GM10266 (cell line): ENCODE measurements around the gene NDUFS7.

Experiments used
- DNase-seq: peaks from one replicate; pipeline ENCODE4 v3.0.0; 2012; ENCODE audit errors: extremely low spot score
- CTCF ChIP-seq: IDR thresholded peaks from 2 replicates; pipeline ENCODE4 v1.5.1; 2012; ENCODE audit warnings: mild to moderate bottlenecking, low read depth; ENCODE audit not compliant: control insufficient read depth, insufficient read depth; ENCODE audit errors: missing control alignments

Gene NDUFS7

GRCh38 chr19:1393841-1394240 lies 10.1 kb downstream of the NDUFS7 start:
- TF ChIP-seq CTCF = no peak
- no peak for DNase-seq

- no peak for DNase-seq
- TF ChIP-seq CTCF = no peak
Measured at GRCh38 chr19:1394252-1395193, 10.8 kb downstream of the NDUFS7 start.

DNA sequence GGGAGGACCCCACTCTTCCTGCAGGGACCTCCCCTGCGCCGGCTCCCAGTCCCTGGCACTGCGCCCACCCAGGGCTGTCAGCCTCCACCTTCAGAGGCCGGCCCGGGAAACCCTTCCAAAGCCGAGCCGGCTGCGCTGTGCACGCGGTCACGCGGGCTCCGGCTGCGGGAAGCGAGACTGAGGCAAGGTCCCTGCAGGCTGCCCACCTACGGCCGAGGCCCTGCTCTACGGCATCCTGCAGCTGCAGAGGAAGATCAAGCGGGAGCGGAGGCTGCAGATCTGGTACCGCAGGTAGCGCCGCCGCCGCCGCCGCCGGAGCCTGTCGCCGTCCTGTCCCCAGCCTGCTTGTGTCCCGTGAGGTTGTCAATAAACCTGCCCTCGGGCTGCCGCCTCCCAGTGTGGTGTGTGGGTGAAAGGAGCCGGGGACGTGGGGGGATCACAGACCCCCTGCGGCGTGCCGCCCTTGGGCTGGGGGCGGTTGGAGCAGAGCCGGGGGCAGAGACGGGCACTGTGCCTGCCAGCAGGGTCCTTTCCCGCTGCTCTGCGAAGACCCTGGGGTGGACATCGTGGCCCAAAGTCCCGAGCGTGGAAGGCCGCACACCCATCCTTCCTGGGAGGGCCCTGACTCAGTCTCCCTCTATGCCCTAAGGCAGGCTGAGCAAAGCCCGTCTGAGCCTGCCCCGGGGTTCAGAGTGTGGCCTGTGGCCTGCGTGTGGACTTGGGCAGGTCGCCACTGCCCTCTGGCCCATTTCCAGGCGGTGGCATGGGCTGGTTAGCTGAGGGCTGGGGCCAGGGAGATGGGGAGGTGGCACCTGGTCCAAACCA lies 11.7 kb downstream of the NDUFS7 start:
- no peak for TF ChIP-seq CTCF

GRCh38 chr19:1396019-1396767 lies 12.5 kb downstream of the NDUFS7 start:
- no peak for TF ChIP-seq CTCF
- DNase-seq = no peak

More for the DNA sequence above, 11.7 kb downstream of the NDUFS7 start:
- DNase-seq = no peak

DNA sequence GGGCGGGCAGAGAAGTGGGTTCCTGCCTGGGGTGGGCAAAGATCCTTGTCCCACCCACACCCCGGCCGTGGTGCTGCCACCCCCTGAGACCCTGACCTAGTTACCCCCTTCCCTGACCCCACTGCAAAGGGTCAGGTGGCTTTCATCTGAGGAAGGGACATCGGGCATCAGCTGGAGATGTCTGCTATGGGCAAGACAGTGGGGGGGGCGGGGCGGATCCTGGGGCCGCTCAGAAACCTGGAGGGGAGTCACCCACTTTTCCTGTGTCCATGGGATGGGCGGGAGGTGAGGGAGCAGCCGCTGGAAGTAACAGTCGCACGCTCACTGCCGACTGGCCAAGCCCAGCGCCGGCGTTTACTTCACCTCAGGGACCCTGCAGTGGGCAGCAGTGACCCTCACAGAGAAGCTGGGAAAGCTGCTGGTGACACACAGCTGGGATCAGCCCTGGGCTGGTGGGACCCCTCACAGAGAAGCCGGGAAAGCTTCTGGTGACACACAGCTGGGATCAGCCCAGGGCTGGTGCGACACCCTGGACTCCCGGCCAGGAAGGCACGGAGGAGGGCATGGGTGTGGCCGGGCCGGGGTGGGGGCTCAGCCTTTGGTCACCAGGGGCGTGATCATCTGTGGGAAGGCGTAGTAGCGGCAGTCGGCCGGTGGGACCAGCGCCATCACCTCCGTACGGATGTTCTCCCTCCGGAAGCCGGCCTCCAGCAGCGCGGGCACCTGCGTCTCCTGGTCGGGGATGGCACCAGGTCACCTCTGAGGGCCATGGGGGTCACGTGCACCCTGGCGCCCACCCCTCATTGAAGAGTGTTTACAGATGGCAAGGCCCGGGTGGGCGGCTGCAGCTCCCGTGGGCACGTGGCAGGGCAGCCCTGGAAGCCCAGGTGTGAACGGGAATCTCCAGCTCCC lies 13.3 kb downstream of the NDUFS7 start:
- no peak for TF ChIP-seq CTCF
- no peak for DNase-seq

DNA sequence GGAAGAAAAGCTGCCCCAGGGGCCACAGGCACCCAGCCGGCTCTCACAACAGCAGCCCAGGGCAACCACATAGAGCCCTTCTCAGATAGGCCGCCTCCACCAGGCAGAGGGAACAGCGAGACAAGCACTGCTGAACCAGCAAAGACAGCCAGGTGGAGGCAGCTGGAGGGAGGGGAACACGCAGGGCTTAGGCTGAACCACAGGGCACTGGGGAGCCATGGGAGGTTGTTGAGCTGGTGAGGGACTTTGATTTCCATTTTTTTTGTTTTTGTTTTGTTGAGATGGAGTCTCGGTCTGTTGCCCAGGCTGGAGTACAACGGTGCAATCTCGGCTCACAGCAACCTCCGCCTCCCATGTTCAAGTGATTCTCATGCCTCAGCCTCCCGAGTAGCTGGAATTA lies 14.1 kb downstream of the NDUFS7 start:
- no peak for TF ChIP-seq CTCF
- DNase-seq = no peak
